GM21576 (cell line): ENCODE measurements around the gene KRTAP9-3.
"Not testable (repeated sequence)": the region's sequence is repeated elsewhere in the genome, so short reads cannot be mapped to it uniquely, and the experiment has no call there.

Source experiments
- ATAC-seq: cut with Tn5 transposase; IDR thresholded peaks from one replicate; pipeline ENCODE4 v1.9.1; 2021; ENCODE audit warnings: mild to moderate bottlenecking, moderate library complexity; ENCODE audit not compliant: unreplicated experiment

KRTAP9-3 gene, protein sequence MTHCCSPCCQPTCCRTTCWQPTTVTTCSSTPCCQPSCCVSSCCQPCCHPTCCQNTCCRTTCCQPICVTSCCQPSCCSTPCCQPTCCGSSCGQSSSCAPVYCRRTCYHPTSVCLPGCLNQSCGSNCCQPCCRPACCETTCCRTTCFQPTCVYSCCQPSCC

DNA sequence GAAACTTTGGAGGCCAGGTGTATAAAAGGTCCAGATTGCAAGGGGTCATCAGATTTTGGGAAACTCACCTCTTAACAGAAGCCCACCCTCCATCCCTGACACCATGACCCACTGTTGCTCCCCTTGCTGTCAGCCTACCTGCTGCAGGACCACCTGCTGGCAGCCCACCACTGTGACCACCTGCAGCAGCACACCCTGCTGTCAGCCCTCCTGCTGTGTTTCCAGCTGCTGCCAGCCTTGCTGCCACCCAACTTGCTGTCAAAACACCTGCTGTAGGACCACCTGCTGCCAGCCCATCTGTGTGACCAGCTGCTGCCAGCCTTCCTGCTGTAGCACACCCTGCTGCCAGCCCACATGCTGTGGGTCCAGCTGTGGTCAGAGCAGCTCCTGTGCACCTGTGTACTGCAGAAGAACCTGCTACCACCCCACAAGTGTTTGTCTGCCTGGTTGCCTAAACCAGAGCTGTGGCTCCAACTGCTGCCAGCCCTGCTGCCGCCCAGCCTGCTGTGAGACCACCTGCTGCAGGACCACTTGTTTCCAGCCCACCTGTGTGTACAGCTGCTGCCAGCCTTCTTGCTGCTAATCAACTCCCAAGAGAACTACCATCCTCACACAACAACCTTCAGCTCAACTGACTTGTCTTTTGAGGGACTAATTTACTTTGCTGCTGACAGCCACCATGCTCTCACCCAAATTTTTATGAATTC, at the start of gene KRTAP9-3:
Gene KRTAP9-3, plus strand, starts transcription at position 51 of the 707 bp plus-strand sequence. Its CDS starts 53 bp downstream, at position 104.
- ATAC-seq: not testable (repeated sequence)

- ATAC-seq: no peak
These were observed 47.7 kb upstream of the KRTAP9-3 start, which contains the start of gene KRTAP4-1 for GRCh38 chr17:41184480-41184961. Gene KRTAP4-1 (minus strand): TSS chr17:41184911. CDS start chr17:41184854, 57 bp downstream.

DNA sequence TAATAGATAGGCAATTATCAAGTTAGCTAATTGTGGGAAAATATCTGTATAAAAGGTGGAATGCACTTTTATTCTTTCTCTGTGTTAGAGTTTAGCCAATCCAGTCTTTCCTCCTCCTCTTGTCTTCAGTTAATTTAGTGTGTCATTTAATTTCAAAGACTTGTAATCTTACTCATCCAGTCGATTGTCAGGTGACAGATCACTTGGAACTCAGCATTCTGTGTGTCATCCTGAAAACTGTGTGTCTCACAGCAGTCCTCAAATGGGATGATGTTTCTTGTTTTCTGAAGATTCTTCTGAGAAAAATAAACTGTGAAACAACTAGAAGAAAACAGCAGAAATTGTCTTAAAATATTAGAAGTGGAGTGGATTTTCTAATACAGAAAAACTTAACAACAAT, 47.2 kb upstream of the KRTAP9-3 start:
- no peak for ATAC-seq

- ATAC-seq: no peak
These were observed 45.4 kb upstream of the KRTAP9-3 start for GRCh38 chr17:41186872-41187271.

DNA sequence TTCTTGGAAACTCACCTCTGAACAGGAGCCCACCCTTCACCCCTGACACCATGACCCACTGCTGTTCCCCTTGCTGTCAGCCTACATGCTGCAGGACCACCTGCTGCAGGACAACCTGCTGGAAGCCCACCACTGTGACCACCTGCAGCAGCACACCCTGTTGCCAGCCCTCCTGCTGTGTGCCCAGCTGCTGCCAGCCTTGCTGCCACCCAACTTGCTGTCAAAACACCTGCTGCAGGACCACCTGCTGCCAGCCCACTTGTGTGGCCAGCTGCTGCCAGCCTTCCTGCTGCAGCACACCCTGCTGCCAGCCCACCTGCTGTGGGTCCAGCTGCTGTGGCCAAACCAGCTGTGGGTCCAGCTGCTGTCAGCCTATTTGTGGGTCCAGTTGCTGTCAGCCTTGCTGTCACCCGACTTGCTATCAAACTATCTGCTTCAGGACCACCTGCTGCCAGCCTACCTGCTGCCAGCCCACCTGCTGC, 42.4 kb upstream of the KRTAP9-3 start, which contains the start of gene KRTAP9-1:
Gene KRTAP9-1, plus strand, starts transcription at position 51 of the 482 bp plus-strand sequence. Its CDS starts 0 bp downstream, at position 51.
- not testable (repeated sequence) for ATAC-seq

GRCh38 chr17:41190328-41190727, 41.9 kb upstream of the KRTAP9-3 start:
- ATAC-seq: no peak

- no peak for ATAC-seq
These were observed 36.2 kb upstream of the KRTAP9-3 start for GRCh38 chr17:41196068-41196467.

GRCh38 chr17:41199421-41200078, 32.7 kb upstream of the KRTAP9-3 start:
- no peak for ATAC-seq

DNA sequence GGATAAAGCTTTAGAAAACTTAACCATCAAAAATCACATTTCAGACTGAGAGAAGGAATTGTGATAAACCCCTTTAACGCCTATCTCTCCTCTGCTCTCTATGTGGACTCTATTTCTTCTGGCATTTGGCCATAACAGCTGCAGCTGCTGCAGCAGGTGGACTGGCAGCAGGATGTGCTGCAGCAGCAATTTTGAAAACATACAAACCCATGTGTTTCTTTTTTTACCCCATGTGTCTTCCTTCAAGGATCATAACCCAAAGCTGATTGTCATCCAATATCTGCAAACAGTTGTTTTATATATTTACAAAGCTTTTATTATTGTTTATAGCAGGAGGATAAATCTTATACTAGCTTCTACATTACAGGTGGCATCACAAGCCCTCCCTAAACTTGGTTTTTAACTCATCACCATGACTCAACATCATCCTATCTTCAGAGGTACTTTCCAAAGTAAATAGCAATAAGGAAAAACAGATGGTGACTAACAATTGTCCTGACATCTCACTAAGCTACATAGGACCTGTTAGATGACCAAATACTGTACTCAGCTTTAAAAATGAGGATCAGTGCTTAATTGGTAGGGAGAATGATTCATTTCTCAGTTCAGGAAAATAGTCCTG, 20.3 kb upstream of the KRTAP9-3 start:
- no peak for ATAC-seq

GRCh38 chr17:41212524-41213169, 19.6 kb upstream of the KRTAP9-3 start:
- ATAC-seq: no peak

- no peak for ATAC-seq
These were observed 16.6 kb upstream of the KRTAP9-3 start for GRCh38 chr17:41215681-41216080.

GRCh38 chr17:41223821-41224220, 8.4 kb upstream of the KRTAP9-3 start:
- ATAC-seq: no peak

- ATAC-seq: no peak
These were observed 6.2 kb upstream of the KRTAP9-3 start for GRCh38 chr17:41226051-41226450.

- ATAC-seq: not testable (repeated sequence)
These were observed 5.6 kb upstream of the KRTAP9-3 start, which contains the start of gene KRTAP9-2 for GRCh38 chr17:41226598-41227095. Gene KRTAP9-2 (plus strand): TSS chr17:41226648. CDS start chr17:41226655, 7 bp downstream.

DNA sequence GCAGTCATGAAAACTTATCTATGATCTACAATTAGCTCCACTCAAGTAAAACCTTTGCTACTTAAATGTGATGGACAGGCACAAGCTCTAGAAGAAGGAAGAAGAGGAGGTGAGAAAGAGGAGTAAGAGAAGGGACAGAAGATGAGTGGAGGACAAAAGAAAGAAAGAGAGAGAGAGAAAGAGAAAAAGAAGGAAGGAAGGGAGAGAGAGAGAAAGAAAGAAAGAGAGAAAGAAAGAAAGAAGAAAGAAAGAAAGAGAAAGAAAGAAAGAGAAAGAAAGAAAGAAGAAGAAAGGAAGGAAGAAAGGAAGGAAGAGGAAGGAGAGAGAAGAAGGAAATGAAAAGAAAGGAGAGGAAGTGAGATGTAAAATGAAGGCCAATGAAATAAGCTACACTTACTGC, 2.2 kb upstream of the KRTAP9-3 start:
- no peak for ATAC-seq

DNA sequence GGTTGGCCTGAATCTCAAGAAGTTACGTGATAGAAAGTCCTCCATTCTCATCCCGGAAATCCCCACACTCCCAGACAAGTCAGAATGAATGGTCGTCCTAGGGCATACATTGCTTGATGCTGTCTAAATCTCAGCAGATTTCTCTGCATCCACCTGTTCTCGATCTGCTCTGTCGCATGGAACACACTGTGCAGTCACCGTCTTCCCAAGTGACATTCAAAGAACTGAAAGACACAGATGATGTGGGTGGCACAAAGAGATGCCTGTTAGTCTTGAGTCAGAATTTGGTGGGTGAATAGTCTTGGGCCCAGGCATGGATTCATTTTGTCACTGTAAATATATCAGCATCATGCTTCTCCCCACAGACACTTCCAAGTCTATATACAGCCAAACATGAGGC, 518 bp upstream of the KRTAP9-3 start:
- ATAC-seq: no peak

- ATAC-seq: not testable (repeated sequence)
These were observed 4.9 kb downstream of the KRTAP9-3 start for GRCh38 chr17:41237116-41237515.

- not testable (repeated sequence) for ATAC-seq
These were observed 5.7 kb downstream of the KRTAP9-3 start, which contains the start of gene KRTAP9-8 for GRCh38 chr17:41237949-41238437. Gene KRTAP9-8 (plus strand): TSS chr17:41237999. CDS start chr17:41238052, 53 bp downstream.

GRCh38 chr17:41246995-41247787, 14.9 kb downstream of the KRTAP9-3 start:
- not testable (repeated sequence) for ATAC-seq
